Neuronal stem cell (in vitro differentiated cells): ENCODE results near the gene CHAD.
"Not testable (repeated sequence)": the region's sequence is repeated elsewhere in the genome, so short reads cannot be mapped to it uniquely, and the experiment has no call there.

ENCODE experiments used
- DNase-seq: peaks from one replicate; pipeline ENCODE4 v3.0.0-alpha.2; 2013; ENCODE audit warnings: low spot score
- H2AFZ ChIP-seq: one replicate; pipeline ENCODE4 v1.6.1; 2013; ENCODE audit warnings: mild to moderate bottlenecking, low read length, inconsistent platforms
- H2AK5ac ChIP-seq: 2 replicates; pipeline ENCODE4 v1.6.1; 2013; ENCODE audit warnings: low read depth, mild to moderate bottlenecking, inconsistent platforms, low read length, moderate library complexity, mixed read lengths
- H2BK120ac ChIP-seq: 2 replicates; pipeline ENCODE4 v1.6.1; 2013; ENCODE audit warnings: low read depth, mild to moderate bottlenecking, inconsistent platforms, low read length, moderate library complexity, mixed read lengths
- H2BK12ac ChIP-seq: one replicate; pipeline ENCODE4 v1.6.1; 2013; ENCODE audit warnings: low read length, inconsistent platforms
- H2BK15ac ChIP-seq: 2 replicates; pipeline ENCODE4 v1.6.1; 2013; ENCODE audit warnings: mild to moderate bottlenecking, low read length, inconsistent platforms, mixed read lengths
- H2BK5ac ChIP-seq: one replicate; pipeline ENCODE4 v1.6.1; 2013; ENCODE audit warnings: inconsistent platforms, mild to moderate bottlenecking, low read length, moderate library complexity
- H3K14ac ChIP-seq: one replicate; pipeline ENCODE4 v1.6.1; 2013; ENCODE audit warnings: low read length, inconsistent platforms
- H3K18ac ChIP-seq: 2 replicates; pipeline ENCODE4 v1.6.1; 2013; ENCODE audit warnings: low read length, inconsistent platforms
- H3K23ac ChIP-seq: 2 replicates; pipeline ENCODE4 v1.6.1; 2013; ENCODE audit warnings: low read depth, mild to moderate bottlenecking, mixed read lengths, low read length, inconsistent platforms; ENCODE audit not compliant: poor library complexity
- H3K27ac ChIP-seq: replicated peaks from 3 replicates; pipeline ENCODE4 v1.5.1; 2013; ENCODE audit warnings: low read length, inconsistent platforms
- H3K27me3 ChIP-seq, 3 experiments: 2 replicates each; pipeline ENCODE4 v1.6.1; 2013; ENCODE audit warnings: low read length in 3 of 3, mild to moderate bottlenecking in 2 of 3, inconsistent platforms in 1 of 3, low read depth in 1 of 3, mixed read lengths in 1 of 3, moderate library complexity in 1 of 3; ENCODE audit not compliant: control insufficient read depth in 3 of 3, insufficient read depth in 3 of 3
- H3K36me3 ChIP-seq, 2 donors: replicated peaks in 1 of 2; 2 replicates each; pipeline ENCODE4 v1.6.1; 2013; ENCODE audit warnings: low read length in 2 of 2; ENCODE audit not compliant: control insufficient read depth in 2 of 2, insufficient read depth in 2 of 2
- H3K4ac ChIP-seq: 2 replicates; pipeline ENCODE4 v1.6.1; 2013; ENCODE audit warnings: inconsistent platforms, mild to moderate bottlenecking, low read length, moderate library complexity
- H3K4me1 ChIP-seq, 2 donors: 1 replicate in 1 of 2; 2 replicates in 1 of 2; pipeline ENCODE4 v1.6.1; 2013; ENCODE audit warnings: low read length in 2 of 2, low read depth in 1 of 2; ENCODE audit not compliant: control insufficient read depth in 2 of 2, insufficient read depth in 1 of 2
- H3K4me2 ChIP-seq: one replicate; pipeline ENCODE4 v1.6.1; 2013; ENCODE audit warnings: mild to moderate bottlenecking, low read length, inconsistent platforms; ENCODE audit not compliant: insufficient read depth, poor library complexity, severe bottlenecking
- H3K4me3 ChIP-seq, 2 donors: 2 replicates each; pipeline ENCODE4 v1.5.1; 2013; ENCODE audit warnings: low read length in 2 of 2, mild to moderate bottlenecking in 2 of 2, inconsistent platforms in 1 of 2, moderate library complexity in 1 of 2
- H3K79me1 ChIP-seq: one replicate; pipeline ENCODE4 v1.6.1; 2013; ENCODE audit warnings: low read depth, mild to moderate bottlenecking, inconsistent platforms, low read length, moderate library complexity
- H3K9ac ChIP-seq: one replicate; pipeline ENCODE4 v1.6.1; 2013; ENCODE audit warnings: mild to moderate bottlenecking, low read depth, low read length, inconsistent platforms; ENCODE audit not compliant: poor library complexity
- H3K9me3 ChIP-seq, 2 donors: replicated peaks in 1 of 2; 2 replicates each; pipeline versions ENCODE3 to v1.6.1; 2013; ENCODE audit warnings: low read length in 2 of 2, mild to moderate bottlenecking in 2 of 2, inconsistent platforms in 1 of 2, low read depth in 1 of 2, mixed read lengths in 1 of 2, moderate library complexity in 1 of 2; ENCODE audit not compliant: control insufficient read depth in 2 of 2, insufficient read depth in 1 of 2
- H4K8ac ChIP-seq: one replicate; pipeline ENCODE4 v1.6.1; 2013; ENCODE audit warnings: low read depth, mild to moderate bottlenecking, inconsistent platforms, low read length, moderate library complexity
- H4K91ac ChIP-seq: one replicate; pipeline ENCODE4 v1.6.1; 2013; ENCODE audit warnings: low read length, low read depth, mild to moderate bottlenecking, inconsistent platforms; ENCODE audit not compliant: poor library complexity
- WGBS, 2 donors: extraction: QIAGEN DNeasy Blood & Tissue Kit; methylation state at CpG; one replicate each; pipeline ENCODE4 v1.1.7; 2013; ENCODE audit warnings: missing lambda C conversion rate in 2 of 2, mixed read lengths in 1 of 2; ENCODE audit not compliant: insufficient read length in 2 of 2, insufficient replicate concordance in 1 of 2; ENCODE audit errors: extremely low coverage in 2 of 2; 5-methylcytosine and 5-hydroxymethylcytosine counted together

Gene CHAD

GRCh38 chr17:50476545-50477315 lies 8.1 kb upstream of the CHAD start:
- Histone ChIP-seq H2BK5ac (no peak overlapping the region), H2AFZ (no peak overlapping the region), H2BK15ac (no peak overlapping the region), H2BK12ac (no peak overlapping the region), H3K79me1 (no peaks in the 10 kb centered on the region), H4K8ac (no peak overlapping the region), H3K4ac (no peak overlapping the region), H3K18ac (no peak overlapping the region), H3K36me3 (no peaks in the 10 kb centered on the region), H2AK5ac (no peak overlapping the region), H4K91ac (no peak overlapping the region), H3K9ac (no peak overlapping the region), H3K27ac (no peak overlapping the region), H3K9me3 (peaks cover 0 to 1% of the 10 kb centered on the region in 2 donors), H3K27me3 (peaks cover 0 to 46% (median 7%) of the 10 kb centered on the region in 3 experiments), H3K4me1 (peaks cover 7 to 9% of the 10 kb centered on the region in 2 donors), H3K4me2 (no peak overlapping the region), H3K14ac (no peak overlapping the region), H3K4me3 (no peak overlapping the region), H2BK120ac (no peak overlapping the region), H3K23ac (no peak overlapping the region)
- WGBS, 2 donors, result no CpG with 5 or more reads among the region's 18 CpGs
- DNase-seq, result no peak

- H4K8ac ChIP-seq, H3K23ac ChIP-seq, H3K14ac ChIP-seq, H3K9ac ChIP-seq, H2BK15ac ChIP-seq, H3K36me3 ChIP-seq, H3K27ac ChIP-seq, H3K4me3 ChIP-seq, H4K91ac ChIP-seq, H3K4ac ChIP-seq, H2AFZ ChIP-seq, H3K9me3 ChIP-seq, H3K4me2 ChIP-seq, H2BK120ac ChIP-seq, H2AK5ac ChIP-seq, H2BK5ac ChIP-seq, DNase-seq, H3K4me1 ChIP-seq, H3K79me1 ChIP-seq, H3K18ac ChIP-seq, H2BK12ac ChIP-seq: not testable (repeated sequence)
- no CpG with 5 or more reads among the region's 33 CpGs for WGBS, 2 donors
- H3K27me3 ChIP-seq, result peaks cover 0 to 53% (median 14%) of the 10 kb centered on the region in 3 experiments
These were observed 7.3 kb upstream of the CHAD start for GRCh38 chr17:50475775-50476544.

GRCh38 chr17:50475362-50475761 lies 6.7 kb upstream of the CHAD start:
- Histone ChIP-seq H3K18ac (no peak overlapping the region), H3K27me3 (peaks cover 0 to 59% (median 20%) of the 10 kb centered on the region in 3 experiments), H3K9me3 (peaks cover 0 to 1% of the 10 kb centered on the region in 2 donors), H3K79me1 (no peaks in the 10 kb centered on the region), H4K8ac (no peak overlapping the region), H3K9ac (no peak overlapping the region), H2BK5ac (no peak overlapping the region), H4K91ac (no peak overlapping the region), H3K14ac (no peak overlapping the region), H2AFZ (no peak overlapping the region), H2BK120ac (no peak overlapping the region), H3K4ac (no peak overlapping the region), H3K27ac (no peak overlapping the region), H2BK15ac (no peak overlapping the region), H3K23ac (no peak overlapping the region), H2AK5ac (no peak overlapping the region), H3K4me2 (no peak overlapping the region), H3K4me3 (no peak overlapping the region), H3K4me1 (peaks cover 7 to 9% of the 10 kb centered on the region in 2 donors), H3K36me3 (no peaks in the 10 kb centered on the region), H2BK12ac (no peak overlapping the region)
- WGBS, 2 donors, result no CpG with 5 or more reads among the region's 4 CpGs
- DNase-seq, result no peak

GRCh38 chr17:50474523-50474922 lies 5.8 kb upstream of the CHAD start:
- no peak overlapping the region for H3K4me2 ChIP-seq
- H3K27ac ChIP-seq, result no peak overlapping the region
- no peak overlapping the region for H2BK12ac ChIP-seq
- DNase-seq, result no peak
- no peak overlapping the region for H3K4me3 ChIP-seq
- no peak overlapping the region for H3K18ac ChIP-seq
- H2BK120ac ChIP-seq, result no peak overlapping the region
- peaks cover 0 to 1% of the 10 kb centered on the region in 2 donors for H3K9me3 ChIP-seq
- no peak overlapping the region for H4K91ac ChIP-seq
- H3K27me3 ChIP-seq, result peaks cover 3 to 68% (median 28%) of the 10 kb centered on the region in 3 experiments
- WGBS, 2 donors, result no CpG with 5 or more reads among the region's 6 CpGs
- no peak overlapping the region for H4K8ac ChIP-seq
- H3K14ac ChIP-seq, result no peak overlapping the region
- no peaks in the 10 kb centered on the region for H3K36me3 ChIP-seq
- H3K4ac ChIP-seq, result no peak overlapping the region
- no peak overlapping the region for H2BK15ac ChIP-seq
- H2AK5ac ChIP-seq, result no peak overlapping the region
- H3K4me1 ChIP-seq, result peaks cover 4 to 6% of the 10 kb centered on the region in 2 donors
- no peak overlapping the region for H2BK5ac ChIP-seq
- H3K23ac ChIP-seq, result no peak overlapping the region
- no peaks in the 10 kb centered on the region for H3K79me1 ChIP-seq
- no peak overlapping the region for H2AFZ ChIP-seq
- no peak overlapping the region for H3K9ac ChIP-seq
